Liver (tissue), 9 donors: Measurements from ENCODE around the gene CFAP410. TPM values are rescaled to one million over a fixed set of nuclear protein-coding genes. Genes with fewer than 3 reads are reported as not detected.
A peak's percentile ranks its signal among the peaks of the same experiment; 100 is the strongest.

ENCODE experiments used
- DNase-seq: peaks from one replicate; pipeline ENCODE4 v3.0.0-alpha.2; 2017; ENCODE audit warnings: low spot score
- H3K27ac ChIP-seq, 2 donors: one replicate each; pipeline ENCODE4 v1.7.0; 2013; ENCODE audit warnings: inconsistent platforms in 2 of 2, low read length in 2 of 2, control low read depth in 1 of 2, low read depth in 1 of 2, mild to moderate bottlenecking in 1 of 2
- H3K27me3 ChIP-seq, 4 donors: one replicate each; pipeline versions ENCODE4 v1.6.1 to v1.7.0; 2013; ENCODE audit warnings: low read length in 3 of 4, inconsistent platforms in 1 of 4, mild to moderate bottlenecking in 1 of 4, moderate library complexity in 1 of 4; ENCODE audit not compliant: control insufficient read depth in 4 of 4, insufficient read depth in 4 of 4
- H3K36me3 ChIP-seq, 4 donors: one replicate each; pipeline versions ENCODE4 v1.6.1 to v1.7.0; 2013; ENCODE audit warnings: low read length in 3 of 4, mild to moderate bottlenecking in 3 of 4, low read depth in 1 of 4, moderate library complexity in 1 of 4; ENCODE audit not compliant: control insufficient read depth in 4 of 4, insufficient read depth in 3 of 4
- H3K4me1 ChIP-seq, 4 donors: one replicate each; pipeline versions ENCODE4 v1.6.1 to v1.7.0; 2013; ENCODE audit warnings: low read length in 3 of 4, mild to moderate bottlenecking in 3 of 4, moderate library complexity in 1 of 4; ENCODE audit not compliant: control insufficient read depth in 4 of 4, insufficient read depth in 4 of 4
- H3K4me3 ChIP-seq, 3 donors: one replicate each; pipeline versions ENCODE4 v1.6.1 to v1.7.0; 2013; ENCODE audit warnings: low read length in 3 of 3, control low read depth in 1 of 3, low read depth in 1 of 3, mild to moderate bottlenecking in 1 of 3
- H3K9ac ChIP-seq, 2 donors: one replicate each; pipeline ENCODE4 v1.7.0; 2013; ENCODE audit warnings: low read length in 2 of 2, mild to moderate bottlenecking in 2 of 2, moderate library complexity in 2 of 2, control low read depth in 1 of 2, low read depth in 1 of 2
- H3K9me3 ChIP-seq, 4 donors: one replicate each; pipeline versions ENCODE4 v1.6.1 to v1.7.0; 2013; ENCODE audit warnings: low read length in 3 of 4; ENCODE audit not compliant: control insufficient read depth in 4 of 4
- ATF3 ChIP-seq: IDR thresholded peaks from 2 replicates; pipeline ENCODE4 v1.6.1; 2016; ENCODE audit warnings: antibody characterized with exemption
- CTCF ChIP-seq: fragments of 150-350 bp; IDR thresholded peaks from 2 replicates; pipeline ENCODE4 v1.5.1; 2017; ENCODE audit warnings: improper control_type of control experiment, low read depth, low read length; ENCODE audit not compliant: missing input control
- EGR1 ChIP-seq, 2 donors: IDR thresholded peaks; 2 replicates each; pipeline ENCODE4 v1.6.1; 2016 to 2018; ENCODE audit warnings: antibody characterized with exemption in 2 of 2, low read depth in 2 of 2
- FOXA1 ChIP-seq: IDR thresholded peaks from 2 replicates; pipeline ENCODE4 v1.6.1; 2016; ENCODE audit warnings: antibody characterized with exemption
- FOXA2 ChIP-seq: IDR thresholded peaks from 2 replicates; pipeline ENCODE4 v1.6.1; 2016; ENCODE audit warnings: antibody characterized with exemption
- HNF4A ChIP-seq, 2 donors: conservative IDR thresholded peaks; 2 replicates each; pipeline ENCODE4 v1.6.1; 2016; ENCODE audit warnings: antibody characterized with exemption in 2 of 2, mild to moderate bottlenecking in 2 of 2
- HNF4G ChIP-seq: IDR thresholded peaks from 2 replicates; pipeline ENCODE4 v1.6.1; 2016; ENCODE audit warnings: antibody characterized with exemption
- JUND ChIP-seq, 2 donors: IDR thresholded peaks; 2 replicates each; pipeline ENCODE4 v1.6.1; 2016; ENCODE audit warnings: antibody characterized with exemption in 2 of 2
- MAX ChIP-seq: IDR thresholded peaks from 2 replicates; pipeline ENCODE4 v1.6.1; 2016; ENCODE audit warnings: antibody characterized with exemption
- NR2F2 ChIP-seq: IDR thresholded peaks from 2 replicates; pipeline ENCODE4 v1.6.1; 2016; ENCODE audit warnings: antibody characterized with exemption
- RAD21 ChIP-seq, 2 donors: IDR thresholded peaks; 2 replicates each; pipeline ENCODE4 v1.6.1; 2016; ENCODE audit warnings: antibody characterized with exemption in 2 of 2, mild to moderate bottlenecking in 2 of 2
- REST ChIP-seq: IDR thresholded peaks from 2 replicates; pipeline ENCODE4 v1.6.1; 2016; ENCODE audit warnings: antibody characterized with exemption, mild to moderate bottlenecking
- RXRA ChIP-seq, 2 donors: IDR thresholded peaks; 2 replicates each; pipeline ENCODE4 v1.6.1; 2017 to 2018; ENCODE audit warnings: antibody characterized with exemption in 2 of 2, mild to moderate bottlenecking in 1 of 2
- SP1 ChIP-seq: IDR thresholded peaks from 2 replicates; pipeline ENCODE4 v1.6.1; 2018; ENCODE audit warnings: antibody characterized with exemption, mild to moderate bottlenecking
- TAF1 ChIP-seq: conservative IDR thresholded peaks from 2 replicates; pipeline ENCODE4 v1.6.1; 2016; ENCODE audit warnings: antibody characterized with exemption, mild to moderate bottlenecking
- YY1 ChIP-seq: IDR thresholded peaks from 2 replicates; pipeline ENCODE4 v1.6.1; 2016; ENCODE audit warnings: antibody characterized with exemption, mild to moderate bottlenecking
- ZBTB33 ChIP-seq: IDR thresholded peaks from 2 replicates; pipeline ENCODE4 v1.6.1; 2016; ENCODE audit warnings: antibody characterized with exemption
- WGBS: extraction: QIAGEN DNeasy Blood & Tissue Kit; methylation state at CpG from one replicate; pipeline ENCODE4 v1.1.7; 2013; 5-methylcytosine and 5-hydroxymethylcytosine counted together
- polyA plus RNA-seq, 2 donors: library from polyadenylated mRNA; stranded (reverse) in 1 of 2; unstranded in 1 of 2; fragments of 200-250 nt in 1 of 2; fragments of >200 nt in 1 of 2; fragmentation: Nextera tagmentation in 1 of 2; extraction: Ambion mirVana in 1 of 2; gene quantifications; one replicate each; pipeline versions ENCODE4 v1.2.1 to v1.2.3, GENCODE V29; 2013 to 2015
- total RNA-seq, 2 donors: library from RNA; depleted of rRNA; stranded (reverse); fragments of >200 nt; gene quantifications; one replicate each; pipeline ENCODE4 v1.2.3, GENCODE V29; 2014
- donor health status: healthy.
- donor health status: healthy.
- donor health status: healthy.
- donor health status: healthy.
- donor health status: healthy.

CFAP410 gene
- total and polyA plus RNA-seq, 4 donors = 7.9 to 16.3 (median 12.3) TPM

GRCh38 chr21:44349847-44350772, 10.9 kb upstream of the CFAP410 start:
- Histone ChIP-seq H3K4me3 (peak overlapping the region in 1 of 3 donors; percentile 10), H3K27ac (no peak overlapping the region), H3K9ac (no peak overlapping the region), H3K9me3 (no peaks in the 10 kb centered on the region), H3K4me1 (peaks cover 3 to 26% (median 16%) of the 10 kb centered on the region in 4 donors), H3K27me3 (peaks cover 0 to 2% (median 1%) of the 10 kb centered on the region in 4 donors), H3K36me3 (no peaks in the 10 kb centered on the region)
- 14% methylated on average over 113 of the region's 113 CpGs for WGBS
- DNase-seq = no peak
- TF ChIP-seq MAX = no peak
- TF ChIP-seq CTCF = no peak
- no peak for TF ChIP-seq HNF4A (conservative IDR thresholded peaks at IDR 0.05)
- no peak for TF ChIP-seq ATF3
- no peak for TF ChIP-seq NR2F2
- no peak for TF ChIP-seq HNF4G
- no peak for TF ChIP-seq EGR1 (IDR thresholded peaks at IDR 0.05; ENCODE audit: low read depth in 2 of 2)
- TF ChIP-seq TAF1 = no peak
- no peak for TF ChIP-seq ZBTB33
- no peak for TF ChIP-seq RXRA (IDR thresholded peaks at IDR 0.05)
- TF ChIP-seq FOXA1 = no peak
- no peak for TF ChIP-seq SP1
- TF ChIP-seq RAD21 (IDR thresholded peaks at IDR 0.05) = no peak
- no peak for TF ChIP-seq REST
- TF ChIP-seq FOXA2 = no peak
- no peak for TF ChIP-seq YY1
- TF ChIP-seq JUND (IDR thresholded peaks at IDR 0.05) = no peak
